Measurements from ENCODE around the gene REM2. TPM values are rescaled to one million over a fixed set of nuclear protein-coding genes. Genes with fewer than 3 reads are reported as not detected.

The REM2 gene
- total RNA-seq, 2 experiments from 2014 or later, result 1.5 to 5.7 TPM

- H3K9me3 ChIP-seq (ENCODE audit: low read length), result no peaks in the 10 kb centered on the region
- H3K4me2 ChIP-seq (ENCODE audit: low read length), result no peak overlapping the region
- H3K27ac ChIP-seq (ENCODE audit: low read depth, low read length, poor library complexity, severe bottlenecking), result no peak overlapping the region
- peaks cover 21% of the 10 kb centered on the region for H3K4me1 ChIP-seq (ENCODE audit: insufficient read depth, low read length, poor library complexity, severe bottlenecking)
- H2AFZ ChIP-seq (ENCODE audit: low read length), result no peak overlapping the region
- DNase-seq (ENCODE audit: low spot score), result no peak
- intact Hi-C loops (cut with micrococcal nuclease; ENCODE audit: unreplicated experiment), result no loop called here
- no peaks in the 10 kb centered on the region for H3K79me2 ChIP-seq (ENCODE audit: insufficient read depth, low read depth, low read length)
- peaks cover 53% of the 10 kb centered on the region for H3K36me3 ChIP-seq (ENCODE audit: insufficient read depth, low read length)
- no TSS peak for BruUV-seq (replicated peaks)
- no peaks in the 10 kb centered on the region for H3K9me2 ChIP-seq (ENCODE audit: insufficient read depth, low read length)
- ChIA-PET POLR2A (interaction anchor here (2.0 to 2.5 kb wide), 2 partner anchors 8 to 25 kb away, joined by 6 to 16 read pairs; no protein-coding TSS in a partner anchor), CTCF (ENCODE audit: unreplicated experiment) (interaction anchor here (1.7 kb wide), 1 partner anchor 27 kb away, joined by 11 read pairs; the partner anchor contains the start of gene LRP10)
- TF ChIP-seq CTCF (conservative IDR thresholded peaks at IDR 0.05; ENCODE audit: low read length) (no peak), EZH2phosphoT487 (IDR thresholded peaks at IDR 0.05; ENCODE audit: borderline replicate concordance, low read depth, low read length) (no peak)
- H4K20me1 ChIP-seq (ENCODE audit: insufficient read depth, low read length), result no peaks in the 10 kb centered on the region
- no peak overlapping the region for H3K4me3 ChIP-seq (ENCODE audit: low read depth, low read length, poor library complexity, severe bottlenecking)
Measured at GRCh38 chr14:22898302-22899090, 15.5 kb downstream of the REM2 start.

- H3K27ac ChIP-seq (ENCODE audit: low read depth, low read length, poor library complexity, severe bottlenecking), result peak overlapping the region; percentile 14
- POLR2A ChIA-PET, result interaction anchor here (0.7 to 2.5 kb wide), 7 partner anchors 10 to 98 kb away, joined by 3 to 16 read pairs (median 5); no protein-coding TSS in a partner anchor
- peak overlapping the region; percentile 19; the same call in 1 of the 2 replicates for H3K4me2 ChIP-seq (ENCODE audit: low read length)
- peaks cover 70% of the 10 kb centered on the region for H3K36me3 ChIP-seq (ENCODE audit: insufficient read depth, low read length)
- no peaks in the 10 kb centered on the region for H3K79me2 ChIP-seq (ENCODE audit: insufficient read depth, low read depth, low read length)
- no peaks in the 10 kb centered on the region for H3K9me3 ChIP-seq (ENCODE audit: low read length)
- no peaks in the 10 kb centered on the region for H4K20me1 ChIP-seq (ENCODE audit: insufficient read depth, low read length)
- CTCF ChIA-PET (ENCODE audit: unreplicated experiment), result interaction anchor here (1.0 to 1.7 kb wide), 4 partner anchors 11 to 29 kb away, joined by 3 to 11 read pairs (median 4); partner anchors contain the start of gene LRP10
- intact Hi-C loops (cut with micrococcal nuclease; ENCODE audit: unreplicated experiment), result loop anchor here (1.0 to 2.0 kb wide), 4 partner anchors 12 to 77 kb away; no protein-coding TSS in a partner anchor
- no TSS peak for BruUV-seq (replicated peaks)
- TF ChIP-seq EZH2phosphoT487 (IDR thresholded peaks at IDR 0.05; ENCODE audit: borderline replicate concordance, low read depth, low read length) (no peak), CTCF (conservative IDR thresholded peaks at IDR 0.05; ENCODE audit: low read length) (peak; percentile 82)
- peak; percentile 83 for DNase-seq (ENCODE audit: low spot score)
- H3K4me1 ChIP-seq (ENCODE audit: insufficient read depth, low read length, poor library complexity, severe bottlenecking), result peaks cover 10% of the 10 kb centered on the region
- no peaks in the 10 kb centered on the region for H3K9me2 ChIP-seq (ENCODE audit: insufficient read depth, low read length)
- H3K4me3 ChIP-seq (ENCODE audit: low read depth, low read length, poor library complexity, severe bottlenecking), result no peak overlapping the region
- H2AFZ ChIP-seq (ENCODE audit: low read length), result no peak overlapping the region
Measured at GRCh38 chr14:22900081-22900799, 17.2 kb downstream of the REM2 start.

All from OCI-LY7 (cell line).